HL-60 (cell line): ENCODE results near the gene CLSTN2.

Experiments used
- DNase-seq, 2 experiments: peaks; one replicate each; pipeline ENCODE4 v3.0.0-alpha.2; 2010 to 2020; ENCODE audit warnings: low read depth in 1 of 2, low spot score in 1 of 2
- H3K27ac ChIP-seq: fragments of 250-450 bp; sonication (Bioruptor Pico); replicated peaks from 2 replicates; pipeline ENCODE4 v1.5.1; 2020; ENCODE audit warnings: mild to moderate bottlenecking, moderate library complexity
- H3K27me3 ChIP-seq: fragments of 250-450 bp; sonication (Bioruptor Pico); 2 replicates; pipeline ENCODE4 v1.5.1; 2021; ENCODE audit warnings: mild to moderate bottlenecking, moderate library complexity; ENCODE audit not compliant: insufficient read depth, poor library complexity, severe bottlenecking
- H3K4me3 ChIP-seq: replicated peaks from 2 replicates; pipeline ENCODE4 v1.5.1; 2011; ENCODE audit warnings: mild to moderate bottlenecking, control low read depth, low read length; ENCODE audit not compliant: insufficient read depth
- GABPA ChIP-seq: IDR thresholded peaks from 2 replicates; pipeline ENCODE4 v1.6.1; 2012; ENCODE audit warnings: low read depth
- POLR2AphosphoS5 ChIP-seq: IDR thresholded peaks from 2 replicates; pipeline ENCODE4 v1.6.1; 2012; ENCODE audit warnings: low read depth
- SPI1 ChIP-seq: IDR thresholded peaks from 2 replicates; pipeline ENCODE4 v1.6.1; 2012; ENCODE audit warnings: low read depth, mild to moderate bottlenecking, borderline replicate concordance
- TF ChIP-seq, protein P1 (sequence below): IDR thresholded peaks from 2 replicates; pipeline ENCODE4 v1.6.1; 2012; ENCODE audit warnings: low read depth; ENCODE audit not compliant: insufficient replicate concordance
- TF ChIP-seq, protein P2 (sequence below): IDR thresholded peaks from one replicate; pipeline ENCODE4 v1.5.1; 2011; ENCODE audit warnings: low read length, control low read depth, inconsistent platforms; ENCODE audit not compliant: insufficient read depth

The CLSTN2 gene

DNA sequence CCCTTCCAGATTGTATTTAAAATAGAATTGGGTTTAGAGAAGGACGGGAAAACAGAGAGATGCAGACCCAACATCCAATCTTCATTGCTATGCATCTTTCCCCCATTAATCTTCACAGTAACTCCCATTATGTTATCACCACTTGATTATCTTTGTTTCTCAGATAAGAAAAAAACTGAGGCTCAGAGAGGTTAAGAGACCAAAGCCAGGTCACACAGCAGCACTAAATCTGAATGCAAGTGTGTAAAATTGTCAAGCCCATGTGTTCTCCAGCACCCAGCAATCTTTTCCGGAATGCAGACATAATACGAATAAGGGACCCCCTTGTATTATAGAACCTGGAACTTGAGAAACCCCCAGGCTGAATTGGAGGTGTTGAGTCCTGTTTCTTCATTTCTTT lies 662.4 kb downstream of the CLSTN2 start:
- no peak for DNase-seq
- TF ChIP-seq SPI1 (no peak), POLR2AphosphoS5 (no peak), GABPA (no peak)
- TF ChIP-seq, protein P1, sequence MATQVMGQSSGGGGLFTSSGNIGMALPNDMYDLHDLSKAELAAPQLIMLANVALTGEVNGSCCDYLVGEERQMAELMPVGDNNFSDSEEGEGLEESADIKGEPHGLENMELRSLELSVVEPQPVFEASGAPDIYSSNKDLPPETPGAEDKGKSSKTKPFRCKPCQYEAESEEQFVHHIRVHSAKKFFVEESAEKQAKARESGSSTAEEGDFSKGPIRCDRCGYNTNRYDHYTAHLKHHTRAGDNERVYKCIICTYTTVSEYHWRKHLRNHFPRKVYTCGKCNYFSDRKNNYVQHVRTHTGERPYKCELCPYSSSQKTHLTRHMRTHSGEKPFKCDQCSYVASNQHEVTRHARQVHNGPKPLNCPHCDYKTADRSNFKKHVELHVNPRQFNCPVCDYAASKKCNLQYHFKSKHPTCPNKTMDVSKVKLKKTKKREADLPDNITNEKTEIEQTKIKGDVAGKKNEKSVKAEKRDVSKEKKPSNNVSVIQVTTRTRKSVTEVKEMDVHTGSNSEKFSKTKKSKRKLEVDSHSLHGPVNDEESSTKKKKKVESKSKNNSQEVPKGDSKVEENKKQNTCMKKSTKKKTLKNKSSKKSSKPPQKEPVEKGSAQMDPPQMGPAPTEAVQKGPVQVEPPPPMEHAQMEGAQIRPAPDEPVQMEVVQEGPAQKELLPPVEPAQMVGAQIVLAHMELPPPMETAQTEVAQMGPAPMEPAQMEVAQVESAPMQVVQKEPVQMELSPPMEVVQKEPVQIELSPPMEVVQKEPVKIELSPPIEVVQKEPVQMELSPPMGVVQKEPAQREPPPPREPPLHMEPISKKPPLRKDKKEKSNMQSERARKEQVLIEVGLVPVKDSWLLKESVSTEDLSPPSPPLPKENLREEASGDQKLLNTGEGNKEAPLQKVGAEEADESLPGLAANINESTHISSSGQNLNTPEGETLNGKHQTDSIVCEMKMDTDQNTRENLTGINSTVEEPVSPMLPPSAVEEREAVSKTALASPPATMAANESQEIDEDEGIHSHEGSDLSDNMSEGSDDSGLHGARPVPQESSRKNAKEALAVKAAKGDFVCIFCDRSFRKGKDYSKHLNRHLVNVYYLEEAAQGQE, result no peak
- TF ChIP-seq, protein P2, sequence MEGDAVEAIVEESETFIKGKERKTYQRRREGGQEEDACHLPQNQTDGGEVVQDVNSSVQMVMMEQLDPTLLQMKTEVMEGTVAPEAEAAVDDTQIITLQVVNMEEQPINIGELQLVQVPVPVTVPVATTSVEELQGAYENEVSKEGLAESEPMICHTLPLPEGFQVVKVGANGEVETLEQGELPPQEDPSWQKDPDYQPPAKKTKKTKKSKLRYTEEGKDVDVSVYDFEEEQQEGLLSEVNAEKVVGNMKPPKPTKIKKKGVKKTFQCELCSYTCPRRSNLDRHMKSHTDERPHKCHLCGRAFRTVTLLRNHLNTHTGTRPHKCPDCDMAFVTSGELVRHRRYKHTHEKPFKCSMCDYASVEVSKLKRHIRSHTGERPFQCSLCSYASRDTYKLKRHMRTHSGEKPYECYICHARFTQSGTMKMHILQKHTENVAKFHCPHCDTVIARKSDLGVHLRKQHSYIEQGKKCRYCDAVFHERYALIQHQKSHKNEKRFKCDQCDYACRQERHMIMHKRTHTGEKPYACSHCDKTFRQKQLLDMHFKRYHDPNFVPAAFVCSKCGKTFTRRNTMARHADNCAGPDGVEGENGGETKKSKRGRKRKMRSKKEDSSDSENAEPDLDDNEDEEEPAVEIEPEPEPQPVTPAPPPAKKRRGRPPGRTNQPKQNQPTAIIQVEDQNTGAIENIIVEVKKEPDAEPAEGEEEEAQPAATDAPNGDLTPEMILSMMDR, result no peak
- H3K27me3 ChIP-seq, result no peaks in the 10 kb centered on the region
- H3K27ac ChIP-seq, result no peak overlapping the region
- no peak overlapping the region for H3K4me3 ChIP-seq

DNA sequence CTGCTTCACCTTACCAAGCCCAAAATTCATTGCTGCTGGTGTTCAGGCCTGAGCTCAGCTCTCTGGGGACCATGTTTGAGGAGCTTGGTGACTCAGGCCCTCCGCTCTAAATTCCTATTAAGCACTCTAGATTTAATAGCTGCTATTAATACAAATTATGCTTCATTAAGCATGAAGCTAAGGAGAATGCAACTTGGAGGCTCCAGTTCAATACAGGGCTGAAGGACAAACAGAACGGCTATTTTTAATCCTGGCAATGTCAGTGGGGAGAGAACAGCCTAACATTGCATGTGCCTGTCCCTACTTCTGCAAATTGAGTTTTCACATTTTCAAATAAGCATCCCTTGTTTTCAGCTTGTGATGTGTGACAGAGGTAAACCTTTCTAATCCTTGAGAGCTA lies 662.8 kb downstream of the CLSTN2 start:
- DNase-seq, result no peak
- TF ChIP-seq SPI1, result no peak
- TF ChIP-seq, protein P2, result no peak
- TF ChIP-seq POLR2AphosphoS5, result no peak

DNA sequence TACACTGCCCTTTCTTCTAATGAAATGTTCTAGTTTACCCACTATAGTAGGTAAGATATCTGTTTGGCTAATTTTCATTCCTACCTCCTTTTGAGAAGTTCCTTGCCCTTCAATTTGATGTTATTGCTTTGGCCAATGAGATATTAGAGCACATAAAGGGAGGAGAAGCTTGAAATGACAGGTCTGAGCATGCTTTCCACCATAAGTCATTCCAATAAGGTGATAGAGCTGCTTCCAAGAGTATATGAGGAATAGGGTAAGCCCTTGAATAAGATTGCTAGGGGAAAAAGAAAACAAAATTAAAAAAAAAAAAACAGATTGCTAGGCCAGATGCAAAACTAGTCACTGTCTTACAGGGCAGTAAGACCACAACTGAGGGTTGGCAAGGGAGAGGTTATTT lies 664.0 kb downstream of the CLSTN2 start:
- Histone ChIP-seq H3K4me3 (no peak overlapping the region), H3K27me3 (no peaks in the 10 kb centered on the region), H3K27ac (no peak overlapping the region)
- DNase-seq, result no peak
- TF ChIP-seq, protein P2, result no peak
- TF ChIP-seq POLR2AphosphoS5 (no peak), SPI1 (no peak), GABPA (no peak)
- TF ChIP-seq, protein P1, result no peak

More for the DNA sequence above, 662.8 kb downstream of the CLSTN2 start:
- Histone ChIP-seq H3K27ac (no peak overlapping the region), H3K27me3 (no peaks in the 10 kb centered on the region), H3K4me3 (no peak overlapping the region)

DNA sequence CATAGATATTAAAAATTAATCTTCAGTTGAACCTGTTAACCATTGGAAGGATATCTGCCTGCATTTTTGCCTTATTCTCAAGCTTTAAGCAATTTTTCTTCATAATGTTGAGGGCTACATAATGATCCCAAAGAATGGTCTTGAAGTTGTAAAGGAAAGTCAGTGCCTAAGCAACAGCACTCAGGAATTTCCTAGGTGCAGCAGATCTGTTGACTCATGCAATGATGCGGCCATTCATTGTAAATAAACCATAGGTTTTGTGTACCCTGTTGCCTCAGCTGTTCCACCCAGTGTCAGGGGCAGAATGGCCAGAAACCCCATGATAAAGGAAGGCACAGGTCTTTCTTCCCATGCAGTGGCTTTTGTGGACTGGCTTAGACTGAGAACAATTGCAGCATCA lies 664.5 kb downstream of the CLSTN2 start:
- Histone ChIP-seq H3K27me3 (no peaks in the 10 kb centered on the region), H3K27ac (no peak overlapping the region), H3K4me3 (no peak overlapping the region)
- DNase-seq, result no peak
- TF ChIP-seq SPI1 (no peak), GABPA (no peak), POLR2AphosphoS5 (no peak)
- TF ChIP-seq, protein P2, result no peak
- TF ChIP-seq, protein P1, result no peak
